Activated CD4-positive, alpha-beta T cell treated with anti-CD3 and anti-CD28 coated beads for 48 hours (primary cell): Measurements from ENCODE around the gene DRD4.
A peak's percentile ranks its signal among the peaks of the same experiment; 100 is the strongest.

Source experiments
- DNase-seq: peaks from one replicate; pipeline ENCODE4 v3.0.0-alpha.2; 2020

DRD4 gene

GRCh38 chr11:623999-624704, 12.9 kb upstream of the DRD4 start:
- peak; percentile 5 for DNase-seq

DNA sequence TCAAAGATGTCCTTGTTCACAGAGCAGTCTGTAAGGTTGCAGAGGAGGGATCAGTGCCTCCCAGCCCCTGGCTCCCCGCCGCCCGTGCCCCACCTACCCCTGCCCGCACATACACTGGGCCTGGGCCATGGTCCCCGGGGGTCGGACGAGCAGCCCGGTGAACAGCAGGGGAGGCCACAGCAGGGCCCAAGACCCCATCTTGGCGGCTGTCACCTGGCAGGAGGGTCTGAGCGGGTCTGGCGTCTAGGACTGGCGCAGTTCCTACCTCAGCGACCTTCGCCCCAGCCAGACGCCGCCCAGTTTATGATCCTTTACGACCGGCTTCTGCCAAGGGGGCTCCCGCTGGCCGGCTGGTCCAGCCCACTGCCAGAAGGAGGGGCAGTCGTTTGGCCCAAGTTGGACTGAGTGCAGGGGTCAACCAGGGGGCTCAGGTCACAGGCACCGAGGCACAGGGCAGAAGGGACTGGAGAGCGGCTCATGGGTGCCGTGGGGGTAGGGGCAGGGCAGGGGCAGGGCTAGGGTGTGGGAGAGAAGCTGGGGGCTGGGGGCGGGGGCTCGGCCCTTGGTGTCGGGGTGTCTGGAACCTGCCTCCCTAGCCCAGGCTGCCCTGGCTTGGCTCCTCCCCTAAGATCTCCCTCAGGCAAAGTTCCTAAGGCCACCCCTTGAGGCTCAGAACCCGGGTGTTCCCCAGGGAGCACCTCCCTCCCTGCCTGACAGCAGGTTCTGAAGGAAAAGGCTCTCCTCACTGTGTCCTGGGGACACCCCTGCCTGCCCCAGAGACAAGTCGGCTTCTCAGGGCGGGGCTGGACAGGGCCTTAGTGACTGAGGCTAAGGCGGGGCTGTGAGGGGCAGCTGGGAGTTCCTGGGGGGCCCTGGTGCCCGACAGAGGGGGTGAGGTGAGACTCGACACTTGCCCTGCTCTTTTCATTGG, 12.1 kb upstream of the DRD4 start, which contains the start of gene CDHR5:
TSS of gene CDHR5 (minus strand) at position 251 of the 931 bp plus-strand sequence. CDS start at position 198, 53 bp downstream.
- DNase-seq = peak; percentile 15

GRCh38 chr11:625636-626268, 11.3 kb upstream of the DRD4 start:
- peak; percentile 2 for DNase-seq

DNA sequence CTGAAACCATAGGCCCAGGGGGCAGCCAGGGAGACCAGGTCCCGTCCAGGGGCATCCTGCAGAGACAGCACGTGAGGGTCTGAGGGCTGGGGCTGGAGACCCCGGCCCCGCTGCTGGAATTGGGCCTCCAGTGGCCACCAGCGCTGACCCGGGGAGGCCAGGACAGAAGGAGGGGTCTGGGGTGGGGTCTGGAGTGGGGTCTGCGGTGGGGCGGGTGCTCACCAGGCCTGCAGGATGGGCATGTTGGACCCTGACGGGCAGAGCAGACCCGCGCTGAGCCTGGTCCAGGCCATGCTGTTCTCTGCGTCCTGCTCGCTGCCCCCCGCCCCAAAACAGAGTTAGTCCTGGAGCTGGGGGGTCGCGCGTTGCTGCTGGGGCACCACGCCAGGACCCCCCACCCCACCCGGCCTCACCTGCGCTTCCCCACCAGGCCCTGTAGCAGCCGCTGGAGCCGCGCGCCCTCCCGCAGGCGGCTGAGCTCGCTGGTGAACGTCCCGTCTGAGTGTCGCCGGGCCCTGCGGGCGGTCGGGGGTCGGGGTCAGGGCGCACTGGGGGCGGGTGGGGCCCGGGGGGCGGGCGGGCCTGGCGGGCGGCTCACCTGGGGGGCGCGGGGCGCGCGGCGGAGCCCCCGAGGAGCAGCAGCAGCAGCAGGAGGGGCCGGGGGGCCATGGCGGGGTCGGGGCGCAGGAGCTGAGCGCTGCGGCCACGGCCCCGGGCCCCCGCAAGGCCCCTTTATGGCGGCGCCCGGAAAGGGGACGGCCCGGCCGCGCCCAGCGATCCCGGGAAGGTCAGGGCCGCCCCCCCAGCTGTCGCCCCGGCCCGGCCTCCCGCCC, 10.4 kb upstream of the DRD4 start, which contains the start of gene SCT:
TSS of gene SCT (minus strand) at position 707 of the 833 bp plus-strand sequence. CDS start at position 669, 38 bp downstream.
- DNase-seq = peak; percentile 8

DNA sequence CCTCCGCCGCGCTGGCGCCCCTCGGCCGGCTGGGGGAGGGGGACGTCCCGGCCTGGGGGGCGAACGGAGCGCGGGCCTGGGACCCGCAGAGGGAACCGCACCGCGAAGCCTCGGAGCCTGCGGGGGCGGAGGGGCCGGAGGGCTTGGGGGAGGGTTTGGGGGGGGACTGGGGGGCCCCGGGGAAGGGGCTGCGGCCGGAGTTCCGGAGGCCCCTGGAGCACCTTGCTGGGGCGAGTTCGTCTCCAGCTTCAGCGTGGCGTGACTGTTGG, 9.8 kb upstream of the DRD4 start:
- DNase-seq = no peak

DNA sequence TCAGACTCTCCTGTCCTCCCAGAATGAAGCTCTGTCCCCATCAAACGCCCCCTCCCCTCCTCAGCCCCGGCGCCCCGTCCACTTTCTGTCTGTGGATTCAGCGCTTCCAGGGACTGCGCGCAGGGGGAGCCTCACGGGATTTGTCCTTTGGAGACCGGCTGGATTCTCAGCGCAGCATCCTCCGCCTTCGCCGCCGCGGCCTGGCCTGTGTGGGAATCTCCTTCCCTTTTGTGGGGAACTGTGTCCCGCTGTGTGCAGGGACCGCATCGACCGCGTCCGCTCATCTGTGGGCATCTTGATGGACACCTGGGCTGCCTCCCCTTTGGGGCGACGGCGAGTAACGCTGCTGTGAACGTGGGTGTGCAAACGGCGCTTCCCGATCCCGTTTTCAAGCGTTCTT, 9.0 kb upstream of the DRD4 start:
- peak; percentile 3 for DNase-seq

- DNase-seq = peak; percentile 27
Measured at GRCh38 chr11:629237-629583, 7.9 kb upstream of the DRD4 start.

DNA sequence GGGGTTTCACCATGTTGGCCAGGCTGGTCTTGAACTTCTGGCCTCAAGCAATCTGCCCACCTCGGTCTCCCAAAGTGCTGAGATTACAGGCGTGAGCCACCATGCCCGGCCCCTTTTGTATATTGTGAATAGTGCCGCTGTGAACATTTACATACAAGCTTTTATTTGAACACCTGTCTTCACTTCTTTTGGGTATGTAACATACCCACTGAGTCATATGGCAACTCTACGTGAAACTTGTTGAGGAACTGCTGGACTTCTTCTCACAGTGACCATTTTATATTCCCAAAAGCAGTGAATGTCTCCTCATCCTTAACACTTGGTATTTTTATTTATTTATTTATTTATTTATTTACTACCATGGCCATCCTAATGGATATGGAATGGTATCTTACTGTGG, 6.2 kb upstream of the DRD4 start:
- DNase-seq = no peak

DNA sequence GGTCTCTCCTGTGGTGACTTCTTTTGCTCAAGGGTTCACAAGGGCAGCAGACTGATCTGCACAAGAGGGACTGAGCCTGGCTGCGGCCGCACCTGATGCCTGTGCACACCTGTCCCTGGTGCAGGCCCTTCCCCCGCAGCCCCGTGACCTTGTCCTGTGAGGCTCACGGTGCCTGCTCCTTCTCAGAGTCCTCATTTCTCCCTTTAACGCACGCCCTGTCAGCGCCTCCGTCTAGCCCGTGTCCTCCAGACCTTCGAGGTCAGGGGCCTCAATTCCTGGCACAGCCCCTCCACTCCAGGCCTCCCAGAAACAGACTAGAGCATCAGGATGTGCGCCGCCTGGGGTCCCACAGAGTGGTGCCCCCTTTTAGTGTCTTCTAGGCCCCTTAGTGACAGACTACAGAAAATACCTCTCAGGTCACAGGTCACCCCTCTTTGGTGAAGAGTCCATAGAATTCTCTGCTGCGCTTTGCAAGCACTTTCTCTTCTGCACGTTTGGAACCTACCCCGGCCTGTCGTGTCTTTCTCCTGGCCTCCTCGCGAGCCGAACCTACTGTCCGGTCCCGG, 1.0 kb upstream of the DRD4 start:
- no peak for DNase-seq

GRCh38 chr11:637333-637592, 194 bp downstream of the DRD4 start:
- no peak for DNase-seq

GRCh38 chr11:637593-638521, 788 bp downstream of the DRD4 start:
- no peak for DNase-seq

DNA sequence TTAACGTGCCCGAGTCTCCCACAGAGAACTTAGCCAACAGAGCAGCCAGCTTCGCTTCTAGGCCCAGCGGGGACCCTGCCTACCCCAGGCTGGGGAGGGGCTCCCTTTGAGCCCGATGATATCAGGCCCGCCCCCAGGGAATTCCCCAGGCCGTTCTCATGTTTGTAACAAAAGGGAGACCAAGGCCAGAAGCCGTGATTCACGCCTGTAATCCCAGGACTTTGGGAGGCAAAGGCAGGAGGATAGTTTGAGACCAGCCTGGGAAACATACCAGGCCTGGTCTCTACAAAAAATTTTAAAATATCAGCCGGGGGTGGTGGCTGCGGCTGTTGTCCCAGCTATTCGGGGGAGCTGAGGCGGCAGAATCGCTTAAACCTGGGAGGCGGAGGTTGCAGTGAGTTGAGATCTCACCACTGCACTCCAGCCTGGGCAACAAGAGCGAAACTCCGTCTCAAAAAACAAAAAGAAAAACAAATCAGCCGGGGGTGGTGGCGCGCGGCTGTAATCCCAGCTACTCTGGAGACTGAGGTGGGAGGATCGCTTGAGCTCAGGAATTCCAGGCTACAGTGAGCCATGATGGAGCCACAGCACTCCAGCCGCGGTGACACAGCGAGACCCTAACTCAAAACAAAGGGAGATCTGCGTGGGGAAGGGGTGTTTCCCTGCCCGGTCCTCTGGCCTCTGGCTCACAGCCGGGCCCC, 1.7 kb downstream of the DRD4 start:
- DNase-seq = no peak

DNA sequence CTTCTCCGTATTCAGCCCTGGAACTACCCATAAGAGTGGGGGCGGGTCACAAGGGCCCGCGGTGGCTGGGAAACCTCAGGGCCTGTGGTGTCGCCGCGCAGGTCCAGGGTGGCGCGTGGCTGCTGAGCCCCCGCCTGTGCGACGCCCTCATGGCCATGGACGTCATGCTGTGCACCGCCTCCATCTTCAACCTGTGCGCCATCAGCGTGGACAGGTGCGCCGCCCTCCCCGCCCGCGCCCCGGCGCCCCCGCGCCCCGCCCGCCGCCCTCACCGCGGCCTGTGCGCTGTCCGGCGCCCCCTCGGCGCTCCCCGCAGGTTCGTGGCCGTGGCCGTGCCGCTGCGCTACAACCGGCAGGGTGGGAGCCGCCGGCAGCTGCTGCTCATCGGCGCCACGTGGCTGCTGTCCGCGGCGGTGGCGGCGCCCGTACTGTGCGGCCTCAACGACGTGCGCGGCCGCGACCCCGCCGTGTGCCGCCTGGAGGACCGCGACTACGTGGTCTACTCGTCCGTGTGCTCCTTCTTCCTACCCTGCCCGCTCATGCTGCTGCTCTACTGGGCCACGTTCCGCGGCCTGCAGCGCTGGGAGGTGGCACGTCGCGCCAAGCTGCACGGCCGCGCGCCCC, 2.4 kb downstream of the DRD4 start:
- DNase-seq = no peak

DNA sequence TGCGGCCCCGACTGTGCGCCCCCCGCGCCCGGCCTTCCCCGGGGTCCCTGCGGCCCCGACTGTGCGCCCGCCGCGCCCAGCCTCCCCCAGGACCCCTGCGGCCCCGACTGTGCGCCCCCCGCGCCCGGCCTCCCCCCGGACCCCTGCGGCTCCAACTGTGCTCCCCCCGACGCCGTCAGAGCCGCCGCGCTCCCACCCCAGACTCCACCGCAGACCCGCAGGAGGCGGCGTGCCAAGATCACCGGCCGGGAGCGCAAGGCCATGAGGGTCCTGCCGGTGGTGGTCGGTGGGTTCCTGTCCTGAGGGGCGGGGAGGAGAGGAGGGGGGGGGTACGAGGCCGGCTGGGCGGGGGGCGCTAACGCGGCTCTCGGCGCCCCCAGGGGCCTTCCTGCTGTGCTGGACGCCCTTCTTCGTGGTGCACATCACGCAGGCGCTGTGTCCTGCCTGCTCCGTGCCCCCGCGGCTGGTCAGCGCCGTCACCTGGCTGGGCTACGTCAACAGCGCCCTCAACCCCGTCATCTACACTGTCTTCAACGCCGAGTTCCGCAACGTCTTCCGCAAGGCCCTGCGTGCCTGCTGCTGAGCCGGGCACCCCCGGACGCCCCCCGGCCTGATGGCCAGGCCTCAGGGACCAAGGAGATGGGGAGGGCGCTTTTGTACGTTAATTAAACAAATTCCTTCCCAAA, 3.1 kb downstream of the DRD4 start:
- DNase-seq = no peak

DNA sequence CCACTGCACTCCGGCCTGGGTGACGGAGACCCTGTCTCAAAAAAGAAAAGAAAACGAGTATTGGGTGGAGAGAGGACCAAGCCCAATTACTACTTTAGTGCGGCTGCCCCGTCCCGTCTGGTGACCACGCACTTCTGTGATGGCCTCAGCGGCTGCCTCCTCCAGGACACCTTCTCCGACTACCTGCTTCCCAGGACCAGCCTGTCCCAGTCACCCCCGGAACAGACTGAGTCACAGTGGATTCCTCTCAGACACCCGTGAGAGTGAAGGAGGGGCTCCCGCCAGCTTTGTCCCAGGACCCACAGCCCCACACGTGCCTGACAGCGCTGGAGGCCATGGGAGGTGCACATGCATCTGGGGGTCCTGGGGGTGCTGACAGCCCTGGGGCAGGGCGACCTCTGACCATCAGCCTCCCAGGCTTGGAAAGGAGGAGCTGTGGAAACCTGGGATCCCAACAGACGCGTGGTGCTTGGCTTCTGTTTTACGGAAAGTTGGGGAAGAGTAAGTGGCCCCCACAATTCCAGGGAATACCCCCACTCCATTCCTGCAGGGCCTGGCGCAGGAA, 4.8 kb downstream of the DRD4 start:
- no peak for DNase-seq

DNA sequence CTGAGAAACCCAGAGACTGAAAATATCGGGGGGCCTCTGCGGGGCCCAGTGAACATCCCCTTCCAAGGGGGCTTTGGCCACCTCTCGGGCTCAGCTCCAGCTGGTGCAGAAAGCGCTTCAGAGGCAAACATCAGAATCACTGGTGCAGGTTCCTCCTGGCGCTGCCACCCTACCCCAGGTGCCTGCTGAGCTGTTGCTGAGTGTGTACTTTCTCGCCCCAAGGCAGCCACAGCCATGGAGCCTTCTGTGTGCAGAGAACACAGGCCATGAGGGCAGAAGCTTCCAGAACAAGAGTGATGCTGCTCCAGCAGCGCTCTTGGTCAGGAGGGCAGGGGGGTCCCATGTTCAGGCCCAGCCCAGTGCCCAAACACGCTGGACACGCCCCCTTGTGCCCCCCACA, 6.3 kb downstream of the DRD4 start:
- DNase-seq = no peak

- DNase-seq = no peak
Measured at GRCh38 chr11:643849-644738, 7.0 kb downstream of the DRD4 start.

DNA sequence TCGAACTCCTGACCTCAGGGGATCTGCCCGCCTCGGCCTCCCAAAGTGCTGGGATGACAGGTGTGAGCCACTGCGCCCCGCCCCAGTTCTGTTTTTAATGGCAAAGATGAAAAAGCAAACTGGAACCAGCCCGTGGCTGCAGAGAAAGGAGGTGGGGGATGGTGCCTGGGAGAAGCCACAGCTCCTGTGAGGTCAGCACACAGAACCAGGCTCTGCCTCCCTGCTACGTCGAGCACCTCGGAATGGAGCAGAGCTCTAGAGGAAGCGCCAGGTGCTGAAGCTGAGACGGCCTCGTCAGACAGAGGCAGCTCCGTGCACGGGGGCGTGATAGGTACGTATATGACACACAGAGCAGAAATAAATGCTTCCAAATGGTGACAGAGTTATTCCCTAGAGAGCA, 8.5 kb downstream of the DRD4 start:
- DNase-seq = no peak

DNA sequence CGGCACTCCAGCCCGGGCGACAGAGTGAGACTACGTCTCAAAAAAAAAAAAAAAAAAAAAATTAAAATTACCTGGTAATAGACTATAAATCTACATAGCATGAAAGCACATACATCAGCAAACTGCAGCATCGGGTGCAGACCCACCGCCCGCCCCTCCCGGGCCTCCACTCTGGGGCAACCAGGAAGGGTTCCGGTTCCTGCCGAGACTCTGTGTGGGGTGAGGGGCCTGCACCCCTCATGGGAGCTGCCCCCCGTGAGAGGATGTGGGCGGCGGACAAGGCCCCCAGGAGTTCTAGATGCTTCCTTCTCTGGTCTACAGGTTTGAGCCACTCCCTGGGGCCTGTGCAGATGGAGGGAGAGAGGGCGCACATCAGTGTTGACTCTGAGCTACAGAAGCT, 9.1 kb downstream of the DRD4 start:
- DNase-seq = no peak
